Epithelial cell of proximal tubule (primary cell): ENCODE measurements around the gene SLC25A17. TPM values are rescaled to one million over a fixed set of nuclear protein-coding genes. Genes with fewer than 3 reads are reported as not detected.

Source experiments
- total RNA-seq: library from RNA; depleted of rRNA; stranded (reverse); fragments of >200 nt; gene quantifications from 2 replicates; pipeline ENCODE4 v1.2.3, GENCODE V29; 2015

SLC25A17 gene
- total RNA-seq, 1 donor from 2014 or later, result 16.3 TPM

Other genes starting within 250 kb of the SLC25A17 start
- 32.7 and 52.1 TPM in 2 replicates for gene MRTFA, start 182.6 kb downstream of the SLC25A17 start, total RNA-seq
- gene MCHR1, start 139.9 kb downstream of the SLC25A17 start, total RNA-seq, result 0.23 TPM in 1 of 2 replicates, not detected in the other
- gene ST13, start 37.3 kb upstream of the SLC25A17 start, total RNA-seq, result 126 and 159 TPM in 2 replicates
- gene XPNPEP3, start 37.8 kb upstream of the SLC25A17 start, total RNA-seq, result 7.1 and 9.1 TPM in 2 replicates
- gene DNAJB7, start 42.8 kb upstream of the SLC25A17 start, total RNA-seq, result not detected in 2 replicates
- 88.5 and 109 TPM in 2 replicates for gene RBX1, start 132.0 kb upstream of the SLC25A17 start, total RNA-seq